Liver (tissue), 9 donors: Measurements from ENCODE around the gene ARSB. TPM values are rescaled to one million over a fixed set of nuclear protein-coding genes. Genes with fewer than 3 reads are reported as not detected.

ENCODE experiments used
- DNase-seq: peaks from one replicate; pipeline ENCODE4 v3.0.0-alpha.2; 2017; ENCODE audit warnings: low spot score
- H3K27ac ChIP-seq, 2 donors: one replicate each; pipeline ENCODE4 v1.7.0; 2013; ENCODE audit warnings: inconsistent platforms in 2 of 2, low read length in 2 of 2, control low read depth in 1 of 2, low read depth in 1 of 2, mild to moderate bottlenecking in 1 of 2
- H3K27me3 ChIP-seq, 4 donors: one replicate each; pipeline versions ENCODE4 v1.6.1 to v1.7.0; 2013; ENCODE audit warnings: low read length in 3 of 4, inconsistent platforms in 1 of 4, mild to moderate bottlenecking in 1 of 4, moderate library complexity in 1 of 4; ENCODE audit not compliant: control insufficient read depth in 4 of 4, insufficient read depth in 4 of 4
- H3K36me3 ChIP-seq, 4 donors: one replicate each; pipeline versions ENCODE4 v1.6.1 to v1.7.0; 2013; ENCODE audit warnings: low read length in 3 of 4, mild to moderate bottlenecking in 3 of 4, low read depth in 1 of 4, moderate library complexity in 1 of 4; ENCODE audit not compliant: control insufficient read depth in 4 of 4, insufficient read depth in 3 of 4
- H3K4me1 ChIP-seq, 4 donors: one replicate each; pipeline versions ENCODE4 v1.6.1 to v1.7.0; 2013; ENCODE audit warnings: low read length in 3 of 4, mild to moderate bottlenecking in 3 of 4, moderate library complexity in 1 of 4; ENCODE audit not compliant: control insufficient read depth in 4 of 4, insufficient read depth in 4 of 4
- H3K4me3 ChIP-seq, 3 donors: one replicate each; pipeline versions ENCODE4 v1.6.1 to v1.7.0; 2013; ENCODE audit warnings: low read length in 3 of 3, control low read depth in 1 of 3, low read depth in 1 of 3, mild to moderate bottlenecking in 1 of 3
- H3K9ac ChIP-seq, 2 donors: one replicate each; pipeline ENCODE4 v1.7.0; 2013; ENCODE audit warnings: low read length in 2 of 2, mild to moderate bottlenecking in 2 of 2, moderate library complexity in 2 of 2, control low read depth in 1 of 2, low read depth in 1 of 2
- H3K9me3 ChIP-seq, 4 donors: one replicate each; pipeline versions ENCODE4 v1.6.1 to v1.7.0; 2013; ENCODE audit warnings: low read length in 3 of 4; ENCODE audit not compliant: control insufficient read depth in 4 of 4
- ATF3 ChIP-seq: IDR thresholded peaks from 2 replicates; pipeline ENCODE4 v1.6.1; 2016; ENCODE audit warnings: antibody characterized with exemption
- CTCF ChIP-seq: fragments of 150-350 bp; IDR thresholded peaks from 2 replicates; pipeline ENCODE4 v1.5.1; 2017; ENCODE audit warnings: improper control_type of control experiment, low read depth, low read length; ENCODE audit not compliant: missing input control
- EGR1 ChIP-seq, 2 donors: IDR thresholded peaks; 2 replicates each; pipeline ENCODE4 v1.6.1; 2016 to 2018; ENCODE audit warnings: antibody characterized with exemption in 2 of 2, low read depth in 2 of 2
- FOXA1 ChIP-seq: IDR thresholded peaks from 2 replicates; pipeline ENCODE4 v1.6.1; 2016; ENCODE audit warnings: antibody characterized with exemption
- FOXA2 ChIP-seq: IDR thresholded peaks from 2 replicates; pipeline ENCODE4 v1.6.1; 2016; ENCODE audit warnings: antibody characterized with exemption
- GABPA ChIP-seq, 2 donors: IDR thresholded peaks in 1 of 2; conservative IDR thresholded peaks in 1 of 2; 2 replicates each; pipeline ENCODE4 v1.6.1; 2016; ENCODE audit warnings: antibody characterized with exemption in 2 of 2, mild to moderate bottlenecking in 1 of 2, moderate library complexity in 1 of 2
- HNF4G ChIP-seq: IDR thresholded peaks from 2 replicates; pipeline ENCODE4 v1.6.1; 2016; ENCODE audit warnings: antibody characterized with exemption
- JUND ChIP-seq, 2 donors: IDR thresholded peaks; 2 replicates each; pipeline ENCODE4 v1.6.1; 2016; ENCODE audit warnings: antibody characterized with exemption in 2 of 2
- MAX ChIP-seq: IDR thresholded peaks from 2 replicates; pipeline ENCODE4 v1.6.1; 2016; ENCODE audit warnings: antibody characterized with exemption
- NR2F2 ChIP-seq: IDR thresholded peaks from 2 replicates; pipeline ENCODE4 v1.6.1; 2016; ENCODE audit warnings: antibody characterized with exemption
- RAD21 ChIP-seq, 2 donors: IDR thresholded peaks; 2 replicates each; pipeline ENCODE4 v1.6.1; 2016; ENCODE audit warnings: antibody characterized with exemption in 2 of 2, mild to moderate bottlenecking in 2 of 2
- REST ChIP-seq: IDR thresholded peaks from 2 replicates; pipeline ENCODE4 v1.6.1; 2016; ENCODE audit warnings: antibody characterized with exemption, mild to moderate bottlenecking
- RXRA ChIP-seq, 2 donors: IDR thresholded peaks; 2 replicates each; pipeline ENCODE4 v1.6.1; 2017 to 2018; ENCODE audit warnings: antibody characterized with exemption in 2 of 2, mild to moderate bottlenecking in 1 of 2
- SP1 ChIP-seq: IDR thresholded peaks from 2 replicates; pipeline ENCODE4 v1.6.1; 2018; ENCODE audit warnings: antibody characterized with exemption, mild to moderate bottlenecking
- TAF1 ChIP-seq: conservative IDR thresholded peaks from 2 replicates; pipeline ENCODE4 v1.6.1; 2016; ENCODE audit warnings: antibody characterized with exemption, mild to moderate bottlenecking
- YY1 ChIP-seq: IDR thresholded peaks from 2 replicates; pipeline ENCODE4 v1.6.1; 2016; ENCODE audit warnings: antibody characterized with exemption, mild to moderate bottlenecking
- ZBTB33 ChIP-seq: IDR thresholded peaks from 2 replicates; pipeline ENCODE4 v1.6.1; 2016; ENCODE audit warnings: antibody characterized with exemption
- WGBS: extraction: QIAGEN DNeasy Blood & Tissue Kit; methylation state at CpG from one replicate; pipeline ENCODE4 v1.1.7; 2013; 5-methylcytosine and 5-hydroxymethylcytosine counted together
- polyA plus RNA-seq, 2 donors: library from polyadenylated mRNA; stranded (reverse) in 1 of 2; unstranded in 1 of 2; fragments of 200-250 nt in 1 of 2; fragments of >200 nt in 1 of 2; fragmentation: Nextera tagmentation in 1 of 2; extraction: Ambion mirVana in 1 of 2; gene quantifications; one replicate each; pipeline versions ENCODE4 v1.2.1 to v1.2.3, GENCODE V29; 2013 to 2015
- total RNA-seq, 2 donors: library from RNA; depleted of rRNA; stranded (reverse); fragments of >200 nt; gene quantifications; one replicate each; pipeline ENCODE4 v1.2.3, GENCODE V29; 2014
- donor health status: healthy.
- donor health status: healthy.
- donor health status: healthy.
- donor health status: healthy.
- donor health status: healthy.

The ARSB gene
- total and polyA plus RNA-seq, 4 donors, result 3.5 to 26.2 (median 8.7) TPM

GRCh38 chr5:78843436-78843835 is 141.7 kb downstream of the ARSB start (continued):
- TF ChIP-seq ATF3 (no peak), FOXA2 (no peak), RAD21 (IDR thresholded peaks at IDR 0.05) (no peak), GABPA (IDR thresholded peaks at IDR 0.05 in 1 of 2, conservative IDR thresholded peaks at IDR 0.05 in 1 of 2) (no peak)

GRCh38 chr5:78841767-78842166 is 143.3 kb downstream of the ARSB start:
- peaks cover 0 to 4% (median 0%) of the 10 kb centered on the region in 4 donors for H3K36me3 ChIP-seq
- no peak for DNase-seq
- WGBS, result 90% methylated on average over 2 of the region's 2 CpGs
- H3K27me3 ChIP-seq, result no peaks in the 10 kb centered on the region
- no peak overlapping the region for H3K4me3 ChIP-seq
- H3K9ac ChIP-seq, result no peak overlapping the region
- no peaks in the 10 kb centered on the region for H3K9me3 ChIP-seq
- H3K4me1 ChIP-seq, result no peaks in the 10 kb centered on the region
- no peak overlapping the region for H3K27ac ChIP-seq
- no peak for TF ChIP-seq NR2F2

- DNase-seq, result no peak
- 98% methylated on average over 3 of the region's 3 CpGs for WGBS
- no peak overlapping the region for H3K9ac ChIP-seq
- H3K4me1 ChIP-seq, result no peaks in the 10 kb centered on the region
- no peak overlapping the region for H3K27ac ChIP-seq
- H3K27me3 ChIP-seq, result no peaks in the 10 kb centered on the region
- TF ChIP-seq TAF1, result no peak
- no peak for TF ChIP-seq RAD21 (IDR thresholded peaks at IDR 0.05)
- no peak for TF ChIP-seq MAX
- no peak for TF ChIP-seq JUND (IDR thresholded peaks at IDR 0.05)
- no peak for TF ChIP-seq SP1
- TF ChIP-seq EGR1 (IDR thresholded peaks at IDR 0.05; ENCODE audit: low read depth in 2 of 2), result no peak
- no peak for TF ChIP-seq REST
- no peak for TF ChIP-seq ATF3
- TF ChIP-seq ZBTB33, result no peak
- TF ChIP-seq CTCF, result no peak
- no peak for TF ChIP-seq RXRA (IDR thresholded peaks at IDR 0.05)
- TF ChIP-seq FOXA2, result no peak
- TF ChIP-seq FOXA1, result no peak
- no peak for TF ChIP-seq YY1
- TF ChIP-seq HNF4G, result no peak
- TF ChIP-seq GABPA (IDR thresholded peaks at IDR 0.05 in 1 of 2, conservative IDR thresholded peaks at IDR 0.05 in 1 of 2), result no peak
- no peak overlapping the region for H3K4me3 ChIP-seq
- H3K36me3 ChIP-seq, result peaks cover 0 to 4% (median 0%) of the 10 kb centered on the region in 4 donors
- no peaks in the 10 kb centered on the region for H3K9me3 ChIP-seq
Measured at GRCh38 chr5:78838753-78839152, 146.4 kb downstream of the ARSB start.
